HL-60/S4 (cell line): ENCODE measurements around the gene NEDD1.

Source experiments
- in situ Hi-C: fragments of 300-500 bp; cut with MboI; formaldehyde crosslinking; loops from 2 replicates; pipeline ENCODE4 v1.14.3; 2022; ENCODE audit warnings: low sequenced_read_pairs

Gene NEDD1, protein sequence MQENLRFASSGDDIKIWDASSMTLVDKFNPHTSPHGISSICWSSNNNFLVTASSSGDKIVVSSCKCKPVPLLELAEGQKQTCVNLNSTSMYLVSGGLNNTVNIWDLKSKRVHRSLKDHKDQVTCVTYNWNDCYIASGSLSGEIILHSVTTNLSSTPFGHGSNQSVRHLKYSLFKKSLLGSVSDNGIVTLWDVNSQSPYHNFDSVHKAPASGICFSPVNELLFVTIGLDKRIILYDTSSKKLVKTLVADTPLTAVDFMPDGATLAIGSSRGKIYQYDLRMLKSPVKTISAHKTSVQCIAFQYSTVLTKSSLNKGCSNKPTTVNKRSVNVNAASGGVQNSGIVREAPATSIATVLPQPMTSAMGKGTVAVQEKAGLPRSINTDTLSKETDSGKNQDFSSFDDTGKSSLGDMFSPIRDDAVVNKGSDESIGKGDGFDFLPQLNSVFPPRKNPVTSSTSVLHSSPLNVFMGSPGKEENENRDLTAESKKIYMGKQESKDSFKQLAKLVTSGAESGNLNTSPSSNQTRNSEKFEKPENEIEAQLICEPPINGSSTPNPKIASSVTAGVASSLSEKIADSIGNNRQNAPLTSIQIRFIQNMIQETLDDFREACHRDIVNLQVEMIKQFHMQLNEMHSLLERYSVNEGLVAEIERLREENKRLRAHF

DNA sequence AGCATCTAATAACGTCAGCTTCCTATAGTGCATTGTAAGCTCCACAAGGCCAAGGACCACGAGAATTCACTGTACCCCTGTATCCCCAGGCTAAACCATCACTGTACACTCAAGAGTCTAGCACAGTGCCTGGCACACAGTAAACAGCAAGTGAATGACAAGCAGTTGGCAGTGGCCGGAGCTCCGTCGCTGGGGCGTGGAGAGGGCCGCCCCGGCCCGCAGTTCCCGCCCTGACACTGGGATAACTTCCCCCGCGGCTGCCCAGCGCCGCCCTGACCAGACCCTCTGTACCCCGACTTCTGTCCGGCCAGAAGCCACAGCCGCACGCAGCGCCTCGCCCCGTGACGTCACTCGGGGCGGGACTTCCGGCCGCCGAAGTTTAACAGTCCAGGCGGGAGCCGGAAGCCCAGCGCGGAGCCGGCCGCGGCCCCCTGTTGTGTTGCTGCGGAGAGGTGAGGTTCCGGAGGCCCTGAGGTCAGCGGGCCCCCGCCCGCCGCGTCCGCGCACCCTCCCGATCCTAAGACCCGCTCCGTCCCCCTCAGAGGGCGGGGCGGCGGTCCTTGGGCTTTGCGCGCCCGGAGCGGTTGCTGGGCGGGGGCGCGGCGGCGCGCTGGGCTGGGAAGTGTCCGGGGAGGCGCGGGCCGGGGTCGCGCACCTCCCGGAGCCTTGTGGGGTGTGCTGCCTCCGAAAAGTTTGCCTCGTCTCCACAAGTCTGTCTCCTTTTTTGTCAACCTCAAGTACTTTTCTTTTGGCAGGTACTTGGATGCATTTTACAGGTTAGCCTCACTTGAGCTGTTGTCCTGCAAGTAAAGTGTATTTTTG lies at the start of gene NEDD1:
NEDD1 (plus strand) TSS at position 409 of the 822 bp plus-strand sequence. CDS start 2,503 bp downstream, outside the sequence.
- in situ Hi-C loops, result no loop called here

DNA sequence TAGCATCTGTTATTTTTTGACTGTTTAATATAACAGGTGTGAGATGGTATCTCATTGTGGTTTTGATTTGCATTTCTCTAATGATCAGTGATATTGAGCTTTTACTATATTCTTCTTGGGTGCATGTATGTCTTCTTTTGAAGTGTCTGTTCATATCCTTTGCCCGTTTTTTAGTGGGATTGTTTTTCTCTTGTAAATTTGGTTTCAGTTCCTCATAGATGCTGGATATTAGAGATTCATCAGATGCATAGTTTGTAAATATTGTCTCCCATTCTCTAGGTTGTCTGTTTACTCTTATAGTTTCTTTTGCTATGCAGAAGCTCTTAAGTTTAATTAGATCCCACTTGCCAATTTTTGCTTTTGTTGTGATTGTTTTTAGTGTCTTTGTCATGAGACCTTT lies 48.9 kb upstream of the NEDD1 start:
- in situ Hi-C loops, result no loop called here

DNA sequence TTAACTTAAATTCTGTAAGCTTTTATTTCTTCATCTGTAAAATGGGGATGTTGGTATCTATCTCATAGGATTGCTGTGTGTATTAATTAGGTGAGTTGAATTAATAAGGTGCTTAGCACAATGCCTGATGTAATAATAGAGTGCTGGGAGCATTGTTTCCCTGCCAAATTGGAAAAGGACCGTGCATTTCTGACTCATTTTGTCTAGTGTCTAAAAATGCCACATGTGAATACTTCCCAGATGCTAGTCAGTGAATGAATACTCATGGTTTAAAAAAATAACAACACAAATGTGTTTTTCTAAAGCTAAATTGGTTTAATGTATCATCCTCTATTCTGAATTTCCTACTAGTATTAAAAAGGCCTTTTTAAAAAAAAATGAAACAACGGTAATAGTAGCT lies 45.4 kb upstream of the NEDD1 start:
- in situ Hi-C loops, result no loop called here

DNA sequence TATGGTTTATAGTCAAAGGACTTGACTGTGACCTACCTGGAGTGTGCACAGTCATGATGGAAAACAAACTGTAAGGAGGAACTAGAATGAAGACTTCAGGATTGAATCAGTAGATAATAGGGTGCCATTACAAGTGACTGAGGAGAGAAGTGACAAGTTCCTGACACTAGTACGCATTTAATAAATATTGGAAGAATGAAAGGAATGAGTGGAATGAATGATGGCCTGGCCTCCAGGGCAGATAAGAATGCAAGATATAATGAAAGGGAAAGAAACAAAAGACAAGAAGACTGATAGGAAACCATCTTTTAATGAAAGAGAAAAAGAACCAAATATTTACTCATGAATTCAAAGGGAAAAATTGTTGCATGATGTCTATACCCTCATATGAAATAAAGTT lies 44.7 kb upstream of the NEDD1 start:
- in situ Hi-C loops, result no loop called here

DNA sequence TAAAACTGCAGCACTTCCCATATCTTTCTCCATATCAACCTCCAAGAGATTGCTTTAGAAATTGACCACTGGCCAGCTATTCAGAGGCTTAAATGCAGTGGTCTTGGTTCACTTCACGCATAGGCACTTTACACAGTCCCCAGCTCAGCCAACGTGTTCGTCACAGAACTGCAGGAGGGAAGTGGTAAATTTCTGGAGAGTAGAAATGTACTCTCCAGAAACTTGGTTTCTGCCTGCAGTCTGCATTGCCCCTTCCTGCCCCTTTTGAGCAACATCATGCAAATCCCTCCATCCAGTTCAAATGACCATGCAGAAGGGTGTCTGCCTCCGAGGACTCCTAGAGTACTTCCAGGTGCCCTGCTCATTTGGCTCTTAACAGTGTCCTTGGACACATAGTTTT lies 42.7 kb upstream of the NEDD1 start:
- in situ Hi-C loops, result no loop called here

DNA sequence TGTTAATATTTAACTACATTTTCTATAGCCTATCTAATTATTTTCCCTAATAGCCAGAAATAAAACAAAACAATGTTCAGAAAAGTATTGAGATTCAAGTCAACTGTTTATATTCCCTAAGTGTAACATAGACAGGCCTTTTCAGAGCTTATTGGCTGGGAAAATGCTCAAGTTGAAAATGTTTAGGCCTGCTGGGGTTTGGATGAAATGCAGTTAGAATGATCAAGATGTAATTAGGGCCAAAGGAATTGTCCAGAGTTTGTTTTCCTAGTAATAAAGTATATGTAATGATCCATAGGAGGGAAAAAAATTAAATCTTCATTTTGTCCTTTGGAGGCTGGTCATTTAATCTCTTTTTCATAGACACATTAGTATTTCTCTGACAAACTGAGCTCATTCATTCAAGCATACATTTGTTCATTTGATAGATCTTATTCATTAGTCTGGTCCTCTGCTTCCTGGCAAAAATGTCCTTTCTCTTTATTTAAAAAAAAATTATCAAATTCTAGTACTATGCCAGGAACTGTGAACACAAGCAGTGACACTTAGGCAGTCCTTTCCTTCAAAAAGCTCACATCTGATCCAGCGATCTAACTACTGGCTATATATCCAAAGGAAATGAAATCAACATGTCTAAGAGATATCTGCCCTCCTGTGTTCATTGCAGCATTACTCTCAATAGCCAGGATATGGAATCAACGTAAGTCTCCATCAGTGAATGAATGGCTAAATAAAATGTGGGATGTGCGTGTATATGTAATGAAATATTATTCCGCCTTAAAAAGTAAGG lies 40.1 kb upstream of the NEDD1 start:
- in situ Hi-C loops, result no loop called here

DNA sequence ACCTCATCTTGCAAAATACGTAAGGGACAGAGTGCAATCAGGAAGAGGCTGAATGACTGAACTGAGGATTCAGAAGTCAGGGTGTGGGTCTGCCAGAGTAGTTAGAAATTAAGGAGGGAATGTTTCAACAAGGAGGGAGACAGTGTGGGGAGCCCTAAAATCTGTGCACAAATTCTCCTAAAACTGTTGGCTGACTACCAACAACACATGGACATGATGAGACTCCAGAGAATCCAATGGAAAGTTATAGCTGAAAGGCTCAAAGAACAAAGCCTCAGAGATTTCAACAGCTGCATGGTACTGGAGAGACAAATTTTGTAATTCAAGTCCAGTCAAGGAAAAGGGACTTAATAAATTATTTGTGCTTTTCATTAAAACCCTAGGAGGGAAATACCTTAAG lies 36.1 kb upstream of the NEDD1 start:
- in situ Hi-C loops, result no loop called here

DNA sequence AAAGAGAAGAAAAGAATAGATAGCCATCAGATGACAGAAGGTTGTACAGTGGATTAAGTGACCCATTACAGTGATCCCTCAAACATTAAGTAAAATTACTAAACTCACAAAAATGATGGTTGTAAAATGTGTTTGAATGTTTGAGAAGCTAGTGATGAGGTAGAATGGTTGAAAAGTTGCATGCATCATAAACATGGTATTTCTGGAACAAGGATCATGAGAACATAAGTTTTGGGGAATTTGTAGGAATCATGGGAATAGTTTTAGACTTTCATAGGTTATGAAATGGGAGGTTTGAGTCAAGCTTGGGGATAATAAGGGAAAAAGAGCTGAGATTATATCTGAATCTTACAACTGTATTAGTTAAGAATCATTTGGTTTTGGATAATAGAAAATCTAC lies 34.1 kb upstream of the NEDD1 start:
- in situ Hi-C loops, result no loop called here

DNA sequence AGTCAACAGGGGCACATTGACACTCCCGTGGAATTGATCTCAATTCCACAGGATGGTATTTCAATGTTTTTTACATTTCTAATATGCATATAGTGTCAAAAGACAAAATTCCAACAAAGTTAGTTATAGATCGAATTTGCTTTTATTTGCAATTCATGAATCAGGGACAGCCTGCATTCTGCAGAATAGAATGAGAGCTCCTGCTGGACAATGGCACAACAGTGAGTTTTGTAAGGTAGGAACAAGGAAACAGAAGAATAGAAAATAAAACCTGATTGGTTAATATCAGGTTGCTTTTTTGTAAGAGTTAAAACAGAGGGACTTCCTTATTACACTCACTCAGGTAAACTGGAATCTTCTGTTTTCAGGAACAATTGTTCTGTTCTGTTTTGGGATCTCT lies 32.8 kb upstream of the NEDD1 start:
- in situ Hi-C loops, result no loop called here

DNA sequence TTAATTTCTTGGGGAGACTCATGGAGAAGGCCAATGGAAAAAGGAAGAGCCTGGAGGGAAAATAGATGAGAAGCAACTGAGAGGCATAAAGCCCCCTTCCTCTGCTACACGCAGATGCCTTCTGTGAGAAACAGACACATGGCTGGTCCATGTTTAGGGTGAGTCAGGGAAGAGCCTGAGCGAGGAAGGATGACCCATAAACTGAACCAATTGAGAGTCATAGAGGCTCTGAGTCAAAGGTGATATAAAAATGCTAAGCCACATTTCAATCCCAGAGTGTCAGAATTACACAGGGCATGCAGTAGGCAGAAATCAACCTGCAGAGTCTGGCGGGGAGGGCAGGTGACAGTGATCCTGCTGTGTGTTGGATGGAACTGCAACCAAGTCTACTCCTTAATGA lies 30.1 kb upstream of the NEDD1 start:
- in situ Hi-C loops, result no loop called here

DNA sequence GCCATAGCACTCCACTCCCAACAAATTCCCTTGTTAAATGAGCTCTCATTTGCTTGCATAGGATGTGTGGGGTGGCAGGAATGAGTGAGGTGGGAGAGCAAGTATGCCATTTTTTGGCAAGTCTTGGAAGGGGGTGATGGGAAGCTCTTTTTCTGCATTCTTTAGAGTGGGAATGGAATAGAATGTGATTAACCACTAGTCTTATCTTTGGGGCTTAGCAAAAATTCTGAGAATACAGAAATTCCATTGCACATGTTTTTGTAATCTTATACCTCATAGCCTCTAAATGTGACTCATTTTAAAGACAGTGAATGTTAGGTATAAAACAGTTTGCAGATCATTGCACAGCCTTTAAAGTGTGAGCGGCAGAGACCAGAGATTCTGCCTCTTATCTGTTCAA lies 28.4 kb upstream of the NEDD1 start:
- in situ Hi-C loops, result no loop called here

DNA sequence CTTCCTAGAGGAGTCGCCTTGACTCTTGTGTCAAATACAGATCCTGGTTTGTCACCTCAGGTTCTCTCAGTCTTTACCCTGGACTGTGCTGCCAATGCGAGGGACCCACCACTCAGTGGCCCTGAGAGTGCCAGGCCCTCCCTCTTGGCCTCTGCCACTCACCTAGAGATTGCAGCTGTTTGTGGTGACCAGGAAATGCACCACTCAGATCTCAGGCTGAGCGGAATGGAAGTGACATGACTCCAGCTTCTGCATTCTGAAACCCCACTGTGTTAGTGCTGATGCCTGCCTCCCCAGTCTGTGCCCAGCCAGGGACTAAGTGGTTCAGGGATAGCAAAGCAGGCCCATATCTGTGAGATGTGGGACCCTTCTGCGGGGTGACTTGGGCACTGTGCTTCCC lies 27.8 kb upstream of the NEDD1 start:
- in situ Hi-C loops, result no loop called here

DNA sequence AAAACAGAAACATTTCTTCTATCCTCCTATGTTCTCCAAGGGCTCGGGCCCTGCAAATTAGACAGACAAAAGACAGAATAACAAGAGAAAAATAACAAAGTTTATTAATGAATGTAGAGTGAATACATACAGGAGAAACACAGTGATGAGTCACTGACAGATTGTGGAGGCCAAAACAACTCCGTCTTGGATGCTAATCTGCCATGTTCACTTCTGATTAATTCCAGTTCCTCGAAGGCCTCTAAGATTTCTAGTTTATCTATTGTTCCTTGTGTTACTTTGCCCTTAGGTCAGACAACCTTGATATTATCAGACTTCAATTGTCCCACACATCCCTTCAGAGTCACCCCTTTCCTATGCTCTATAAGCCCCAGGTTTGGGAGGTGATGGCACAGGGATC lies 26.8 kb upstream of the NEDD1 start:
- in situ Hi-C loops, result no loop called here

DNA sequence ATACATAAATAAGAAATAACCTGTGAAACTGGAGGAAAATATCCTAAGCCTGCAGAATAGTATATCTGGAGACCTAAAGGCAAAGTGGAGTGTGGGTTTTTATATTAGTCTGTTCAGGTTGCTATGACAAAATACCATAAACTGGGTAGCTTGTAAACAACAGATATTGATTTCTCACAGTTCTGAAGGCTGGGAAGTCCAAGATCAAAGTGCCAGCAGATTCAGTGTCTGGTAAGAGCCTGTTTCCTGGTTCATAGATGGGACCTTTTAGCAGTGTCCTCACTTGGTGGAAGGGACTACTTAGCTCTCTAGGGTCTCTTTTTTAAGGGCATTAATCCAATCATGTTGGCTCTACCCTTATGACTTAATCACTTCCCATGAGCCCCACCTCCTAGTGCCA lies 25.4 kb upstream of the NEDD1 start:
- in situ Hi-C loops, result no loop called here

DNA sequence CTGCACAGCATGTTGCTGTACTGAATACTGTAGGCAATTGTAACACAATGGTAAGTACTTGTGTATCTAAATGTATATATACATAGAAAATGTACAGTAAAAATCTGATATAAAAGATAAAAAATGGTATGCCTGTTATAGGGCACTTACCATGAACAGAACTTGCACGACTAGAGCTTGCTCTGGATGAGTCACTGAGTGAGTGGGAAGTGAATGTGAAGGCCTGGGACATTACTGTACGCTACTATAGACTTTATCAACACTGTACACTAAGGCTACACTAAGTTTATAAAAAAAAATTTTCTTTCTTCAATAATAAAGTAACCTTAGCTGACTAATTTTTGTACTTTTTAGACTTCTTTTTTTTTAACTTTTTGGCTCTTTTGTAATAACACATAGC lies 24.2 kb upstream of the NEDD1 start:
- in situ Hi-C loops, result no loop called here

DNA sequence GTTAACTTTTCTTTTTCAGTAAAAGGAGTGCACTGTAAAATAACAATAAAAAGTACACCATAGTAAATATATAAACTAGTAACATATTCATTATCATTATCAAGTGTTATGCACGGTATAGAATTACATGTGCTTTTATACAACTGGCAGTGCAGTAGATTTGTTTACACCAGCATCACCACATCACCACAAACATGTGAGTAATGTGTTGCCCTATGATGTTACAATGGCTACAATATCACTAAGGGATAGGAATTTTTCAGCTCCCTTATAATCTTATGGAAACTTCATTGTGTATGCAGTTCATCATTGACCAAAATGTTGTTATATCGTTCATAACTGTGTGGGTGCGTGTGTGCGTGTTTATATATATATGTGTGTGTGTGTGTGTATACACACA lies 23.5 kb upstream of the NEDD1 start:
- in situ Hi-C loops, result no loop called here

DNA sequence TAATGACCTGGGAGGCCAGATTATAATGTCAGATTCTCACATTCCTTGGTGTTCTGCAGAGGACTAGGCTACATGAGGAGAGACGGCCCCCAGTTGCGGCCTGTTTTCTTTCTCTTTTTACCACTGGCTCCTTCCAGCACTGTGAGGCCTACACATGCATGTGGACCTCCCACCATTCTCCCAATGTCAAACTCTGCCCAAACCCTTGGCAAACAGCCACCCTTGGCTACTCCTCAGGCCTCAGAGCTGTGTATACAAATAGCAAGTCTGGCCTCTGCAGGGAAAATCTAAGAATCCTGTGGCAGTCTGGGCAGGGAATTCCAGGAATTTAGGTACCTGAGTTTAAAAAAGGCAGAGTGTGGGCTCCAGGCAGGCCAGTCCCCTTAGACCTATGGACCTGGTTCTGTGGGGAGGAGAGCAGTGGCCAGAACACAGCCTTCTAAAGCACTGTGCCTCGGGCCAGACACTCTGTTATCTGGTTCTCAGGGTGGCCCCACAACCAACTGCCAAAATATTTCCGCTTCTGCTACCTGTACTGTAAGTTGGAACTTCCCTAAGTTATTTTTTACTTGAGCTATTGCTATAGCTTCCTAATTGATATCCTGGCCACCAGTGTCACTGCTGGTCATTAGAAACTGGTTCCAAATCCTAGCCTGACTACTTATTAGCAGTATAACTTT lies 19.9 kb upstream of the NEDD1 start:
- in situ Hi-C loops, result no loop called here

DNA sequence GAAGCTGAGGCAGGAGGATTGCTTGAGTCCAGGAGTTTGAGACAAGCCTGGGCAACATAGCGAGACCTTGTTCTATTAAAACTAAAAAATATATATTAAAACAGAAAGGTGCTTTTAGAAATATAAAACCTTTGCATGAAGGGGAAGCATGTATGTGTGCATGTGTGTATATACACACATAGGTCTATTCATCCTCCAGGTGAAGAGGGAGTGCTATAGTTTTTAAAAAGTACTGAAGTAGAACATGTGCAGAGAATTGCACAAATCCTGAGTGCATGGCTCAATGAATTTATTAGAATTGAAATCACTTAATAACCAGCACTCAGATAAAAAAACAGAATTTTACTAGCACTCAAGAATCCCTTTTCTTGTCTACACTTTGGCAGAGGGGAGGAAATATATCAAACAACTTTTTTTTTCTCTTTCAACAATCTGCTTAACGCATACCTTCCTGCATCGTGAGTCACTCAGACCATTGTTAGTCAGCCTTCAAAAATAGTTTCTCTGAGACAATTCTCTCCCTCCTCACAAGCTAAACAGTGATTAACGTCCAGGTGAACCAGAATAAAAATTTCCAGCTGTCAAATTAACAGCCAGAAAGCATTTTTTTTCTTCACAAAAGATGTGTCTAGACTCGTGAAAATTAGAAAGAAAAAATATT lies 17.7 kb upstream of the NEDD1 start:
- in situ Hi-C loops, result no loop called here

DNA sequence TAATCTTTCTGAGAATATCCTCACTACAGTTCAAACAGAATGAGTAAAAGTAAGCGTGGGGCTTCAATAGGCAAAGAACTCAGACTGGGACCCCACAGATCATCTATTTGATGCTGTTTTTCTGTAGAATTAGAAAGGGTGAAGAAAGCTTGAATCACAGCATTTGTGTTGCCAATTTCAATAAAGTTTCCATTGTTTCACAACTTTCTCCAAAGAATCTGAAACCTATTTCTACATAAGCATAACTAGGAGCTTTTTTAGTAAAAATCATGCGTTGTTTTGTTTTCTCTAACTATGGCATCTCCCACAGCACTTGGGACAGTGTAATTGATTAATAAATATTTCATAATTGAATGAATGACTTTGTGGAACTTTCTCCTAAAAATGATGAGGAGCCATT lies 16.7 kb upstream of the NEDD1 start:
- in situ Hi-C loops, result no loop called here

DNA sequence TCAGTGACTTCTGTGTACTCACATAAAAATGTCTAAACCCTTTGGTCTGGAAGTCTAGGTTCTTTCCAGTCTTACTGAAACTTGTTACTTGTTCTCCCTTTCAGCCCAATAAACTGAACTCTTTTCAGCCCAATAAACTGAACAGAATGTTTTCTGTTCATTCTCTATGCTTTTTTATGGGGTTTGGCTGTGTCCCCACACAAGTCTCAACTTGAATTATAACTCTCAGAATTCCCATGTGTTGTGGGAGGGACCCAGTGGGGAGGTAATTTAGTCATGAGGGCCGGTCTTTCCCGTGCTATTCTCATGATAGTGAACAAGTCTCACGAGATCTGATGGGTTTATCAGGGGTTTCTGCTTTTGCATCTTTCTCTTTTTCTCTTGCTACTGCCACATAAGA lies 15.0 kb upstream of the NEDD1 start:
- in situ Hi-C loops, result no loop called here
